ENCODE measurements around the gene PRPF19. TPM values are rescaled to one million over a fixed set of nuclear protein-coding genes. Genes with fewer than 3 reads are reported as not detected.

Gene PRPF19
- polyA plus RNA-seq, 1 donor (not counting 4 experiments of a cell fraction or from before 2014, with no cell fraction given): 35.4 TPM

- no peak overlapping the region for H3K4me2 ChIP-seq (ENCODE audit: control insufficient read depth, extremely low read depth, insufficient read depth, low read depth, low read length)
- H3K4me1 ChIP-seq (ENCODE audit: control insufficient read depth, extremely low read depth, insufficient read depth, low read length): peaks cover 36% of the 10 kb centered on the region
- H3K9ac ChIP-seq (ENCODE audit: control insufficient read depth, extremely low read depth, insufficient read depth, low read length): no peak overlapping the region
Measured at GRCh38 chr11:60922906-60923305, 16.5 kb upstream of the PRPF19 start.

DNA sequence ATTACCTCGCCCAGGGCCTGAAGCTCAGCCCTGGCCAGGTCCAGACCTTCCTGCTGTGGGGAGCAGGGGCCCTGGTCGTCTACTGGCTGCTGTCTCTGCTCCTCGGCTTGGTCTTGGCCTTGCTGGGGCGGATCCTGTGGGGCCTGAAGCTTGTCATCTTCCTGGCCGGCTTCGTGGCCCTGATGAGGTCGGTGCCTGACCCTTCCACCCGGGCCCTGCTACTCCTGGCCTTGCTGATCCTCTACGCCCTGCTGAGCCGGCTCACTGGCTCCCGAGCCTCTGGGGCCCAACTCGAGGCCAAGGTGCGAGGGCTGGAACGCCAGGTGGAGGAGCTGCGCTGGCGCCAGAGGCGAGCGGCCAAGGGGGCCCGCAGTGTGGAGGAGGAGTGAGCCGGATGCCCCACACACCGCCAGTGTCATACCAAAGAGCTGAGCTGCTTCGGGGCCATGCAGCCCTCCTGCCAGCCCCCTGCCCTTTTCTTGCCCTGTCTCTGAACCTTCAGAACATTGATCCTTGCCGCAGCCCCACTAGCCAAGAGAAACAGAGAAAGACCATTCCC, 15.5 kb upstream of the PRPF19 start:
- DNase-seq (ENCODE audit: low read depth, low spot score): no peak
- peaks cover 2% of the 10 kb centered on the region for H3K9me1 ChIP-seq (ENCODE audit: control insufficient read depth, extremely low read depth, insufficient read depth, low read length)
- no peak overlapping the region for H3K4me3 ChIP-seq (ENCODE audit: control insufficient read depth in 2 of 3, extremely low read depth in 1 of 3, insufficient read depth in 2 of 3, low read depth in 1 of 3, low read length in 3 of 3)
- peaks cover 2% of the 10 kb centered on the region for H4K20me1 ChIP-seq (ENCODE audit: control insufficient read depth, extremely low read depth, insufficient read depth, low read length)
- no peak overlapping the region for H3K4me2 ChIP-seq (ENCODE audit: control insufficient read depth, extremely low read depth, insufficient read depth, low read depth, low read length)
- FAIRE-seq: no peak
- no peak overlapping the region for H3K27ac ChIP-seq (ENCODE audit: control insufficient read depth, insufficient read depth, low read length)
- dilution Hi-C loops (cut with MboI; ENCODE audit: extremely low pct_ligation_motif_present, low sequenced_read_pairs): no loop called here
- H3K4me1 ChIP-seq (ENCODE audit: control insufficient read depth, extremely low read depth, insufficient read depth, low read length): peaks cover 47% of the 10 kb centered on the region
- H3K27me3 ChIP-seq (ENCODE audit: control insufficient read depth, extremely low read depth, insufficient read depth, low read length): no peaks in the 10 kb centered on the region
- H3K79me2 ChIP-seq (ENCODE audit: control insufficient read depth, insufficient read depth, low read length): peaks cover 18% of the 10 kb centered on the region
- peaks cover 19% of the 10 kb centered on the region in 2 experiments for H3K36me3 ChIP-seq (ENCODE audit: control insufficient read depth in 2 of 2, extremely low read depth in 1 of 2, insufficient read depth in 2 of 2, low read length in 2 of 2)
- H3K9me3 ChIP-seq (ENCODE audit: control insufficient read depth, low read depth, low read length): no peaks in the 10 kb centered on the region
- H2AFZ ChIP-seq (ENCODE audit: control insufficient read depth, low read length): no peak overlapping the region
- no peak overlapping the region for H3K9ac ChIP-seq (ENCODE audit: control insufficient read depth, extremely low read depth, insufficient read depth, low read length)
- TF ChIP-seq CTCF (optimal IDR thresholded peaks at IDR 0.05 in 1 of 3, IDR thresholded peaks at IDR 0.05 in 1 of 3, conservative IDR thresholded peaks at IDR 0.05 in 1 of 3; ENCODE audit: extremely low read depth in 1 of 3, insufficient read depth in 2 of 3, low read length in 3 of 3): no peak
- no peak for TF ChIP-seq EZH2 (IDR thresholded peaks at IDR 0.05; ENCODE audit: low read length)

More at GRCh38 chr11:60922906-60923305, 16.5 kb upstream of the PRPF19 start:
- dilution Hi-C loops (cut with MboI; ENCODE audit: extremely low pct_ligation_motif_present, low sequenced_read_pairs): no loop called here
- Histone ChIP-seq H3K9me1 (ENCODE audit: control insufficient read depth, extremely low read depth, insufficient read depth, low read length) (peaks cover 2% of the 10 kb centered on the region), H3K27ac (ENCODE audit: control insufficient read depth, insufficient read depth, low read length) (no peak overlapping the region), H3K79me2 (ENCODE audit: control insufficient read depth, insufficient read depth, low read length) (peaks cover 16% of the 10 kb centered on the region), H3K9me3 (ENCODE audit: control insufficient read depth, low read depth, low read length) (no peaks in the 10 kb centered on the region), H3K4me3 (ENCODE audit: control insufficient read depth in 2 of 3, extremely low read depth in 1 of 3, insufficient read depth in 2 of 3, low read depth in 1 of 3, low read length in 3 of 3) (no peak overlapping the region), H3K27me3 (ENCODE audit: control insufficient read depth, extremely low read depth, insufficient read depth, low read length) (no peaks in the 10 kb centered on the region), H2AFZ (ENCODE audit: control insufficient read depth, low read length) (no peak overlapping the region), H4K20me1 (ENCODE audit: control insufficient read depth, extremely low read depth, insufficient read depth, low read length) (peaks cover 2% of the 10 kb centered on the region), H3K36me3 (ENCODE audit: control insufficient read depth in 2 of 2, extremely low read depth in 1 of 2, insufficient read depth in 2 of 2, low read length in 2 of 2) (peaks cover 19 to 21% of the 10 kb centered on the region in 2 experiments)
- DNase-seq (ENCODE audit: low read depth, low spot score) (no peak), FAIRE-seq (no peak)
- TF ChIP-seq CTCF (optimal IDR thresholded peaks at IDR 0.05 in 1 of 3, IDR thresholded peaks at IDR 0.05 in 1 of 3, conservative IDR thresholded peaks at IDR 0.05 in 1 of 3; ENCODE audit: extremely low read depth in 1 of 3, insufficient read depth in 2 of 3, low read length in 3 of 3) (no peak), EZH2 (IDR thresholded peaks at IDR 0.05; ENCODE audit: low read length) (no peak)
